Activated CD8-positive, alpha-beta T cell treated with anti-CD3 and anti-CD28 coated beads for 36 hours (primary cell): ENCODE data around the gene MAN2A1. TPM values are rescaled to one million over a fixed set of nuclear protein-coding genes. Genes with fewer than 3 reads are reported as not detected.
A peak's percentile ranks its signal among the peaks of the same experiment; 100 is the strongest.

ENCODE experiments used
- ATAC-seq: fragments of 200-7000 bp; cut with Tn5 transposase; one replicate; pipeline ENCODE4 v1.10.0; 2021; ENCODE audit warnings: mild to moderate bottlenecking, moderate library complexity
- CTCF ChIA-PET: fragments of 350-600 bp; sonication (Branson Sonifier 250); formaldehyde crosslinking; loops from one replicate; lab custom pipeline; 2021; ENCODE audit warnings: antibody characterized with exemption; lab: Charles Lee
- POLR2A ChIA-PET: fragments of 350-600 bp; sonication (Branson Sonifier 250); formaldehyde crosslinking; loops from one replicate; lab custom pipeline; 2021; ENCODE audit warnings: antibody characterized with exemption; lab: Charles Lee
- DNase-seq: peaks from one replicate; pipeline ENCODE4 v3.0.0-alpha.2; 2020
- H3K27ac Mint-ChIP-seq: one replicate; pipeline ENCODE4 v1.8.0; 2021; ENCODE audit warnings: mild to moderate bottlenecking, mixed read lengths
- H3K27me3 Mint-ChIP-seq: one replicate; pipeline ENCODE4 v1.8.0; 2021; ENCODE audit warnings: mixed read lengths
- H3K36me3 Mint-ChIP-seq: one replicate; pipeline ENCODE4 v1.8.0; 2021; ENCODE audit warnings: low read depth, mixed read lengths
- H3K4me1 Mint-ChIP-seq: one replicate; pipeline ENCODE4 v1.8.0; 2021; ENCODE audit warnings: low read depth, mixed read lengths
- H3K4me3 Mint-ChIP-seq: one replicate; pipeline ENCODE4 v1.8.0; 2021; ENCODE audit warnings: mild to moderate bottlenecking, moderate library complexity, mixed read lengths
- H3K9me3 Mint-ChIP-seq: one replicate; pipeline ENCODE4 v1.8.0; 2021; ENCODE audit warnings: mixed read lengths
- intact Hi-C: fragments of 100-400 bp; cut with micrococcal nuclease; formaldehyde crosslinking; loops from one replicate; pipeline ENCODE4 v1.10.0; 2022
- total RNA-seq, 2 experiments: library from RNA; stranded (reverse); gene quantifications; one replicate each; pipeline ENCODE4 v1.2.3, GENCODE V29; 2021
- TF ChIP-seq, protein P1 (sequence below): fragments of 200-600 bp; IDR thresholded peaks from one replicate; pipeline ENCODE4 v1.8.0; 2022; ENCODE audit warnings: antibody characterized with exemption, mild to moderate bottlenecking

MAN2A1 gene
- total RNA-seq, 2 experiments from 2014 or later = 29.9 to 30.6 TPM

DNA sequence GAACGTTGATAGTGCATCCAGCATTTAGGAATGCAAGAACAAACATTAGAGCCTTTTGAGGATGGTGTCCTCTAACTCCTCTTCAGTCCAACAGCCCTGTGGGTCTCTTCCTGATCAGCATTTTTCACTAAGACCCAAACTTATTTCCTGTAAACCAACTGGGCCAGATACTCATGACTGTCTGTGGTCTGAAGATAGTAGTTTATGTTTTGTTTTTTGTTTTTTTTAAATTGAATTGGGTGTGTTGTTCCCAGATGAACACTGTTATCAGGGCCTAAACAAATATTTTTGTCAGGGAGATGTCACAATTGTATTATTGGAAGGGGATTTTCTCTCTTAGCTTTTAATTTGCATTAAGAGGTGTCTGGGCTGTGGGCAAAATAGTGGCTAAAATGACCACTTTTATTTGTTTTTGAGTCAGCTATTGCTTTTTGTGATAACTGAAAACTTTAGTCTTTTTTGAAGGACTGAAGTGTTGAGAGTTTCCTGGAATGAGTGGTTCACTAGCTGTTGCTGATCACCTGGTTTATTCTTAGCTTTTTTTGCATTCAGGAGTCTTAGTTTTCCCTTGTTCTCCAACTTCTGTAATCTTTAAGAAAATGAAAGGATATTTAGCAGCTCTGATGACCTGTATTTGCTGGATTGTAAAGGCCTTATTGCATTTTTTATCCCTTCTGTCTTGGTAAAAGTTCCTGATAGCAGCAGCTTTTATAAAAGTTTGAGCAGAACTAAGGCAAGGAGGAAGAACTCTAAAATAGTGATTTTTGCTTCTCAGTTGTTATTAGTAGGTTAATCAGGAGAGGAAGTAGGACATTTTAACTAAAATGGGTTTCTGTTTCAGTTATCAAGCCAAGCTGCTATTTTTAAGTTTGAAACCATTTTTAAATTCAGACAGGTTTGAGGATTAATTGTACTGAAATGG lies 5.5 kb downstream of the MAN2A1 start:
- no peaks in the 10 kb centered on the region for H3K27me3 Mint-ChIP-seq
- ChIA-PET CTCF (interaction anchor here (1.4 kb wide), 1 partner anchor 359 kb away, joined by 3 read pairs; no protein-coding TSS in a partner anchor), POLR2A (interaction anchor here (1.5 kb wide), 1 partner anchor 16 kb away, joined by 5 read pairs; no protein-coding TSS in a partner anchor)
- H3K27ac Mint-ChIP-seq = peak overlapping the region; percentile 80
- H3K9me3 Mint-ChIP-seq = no peaks in the 10 kb centered on the region
- peak; percentile 27 for DNase-seq
- no peak for ATAC-seq
- intact Hi-C loops = loop anchor here (10.0 kb wide), 2 partner anchors 290 to 360 kb away; partner anchors contain the start of gene PJA2
- H3K4me1 Mint-ChIP-seq = peaks cover 83% of the 10 kb centered on the region
- H3K4me3 Mint-ChIP-seq = peak overlapping the region; percentile 33
- TF ChIP-seq, protein P1, sequence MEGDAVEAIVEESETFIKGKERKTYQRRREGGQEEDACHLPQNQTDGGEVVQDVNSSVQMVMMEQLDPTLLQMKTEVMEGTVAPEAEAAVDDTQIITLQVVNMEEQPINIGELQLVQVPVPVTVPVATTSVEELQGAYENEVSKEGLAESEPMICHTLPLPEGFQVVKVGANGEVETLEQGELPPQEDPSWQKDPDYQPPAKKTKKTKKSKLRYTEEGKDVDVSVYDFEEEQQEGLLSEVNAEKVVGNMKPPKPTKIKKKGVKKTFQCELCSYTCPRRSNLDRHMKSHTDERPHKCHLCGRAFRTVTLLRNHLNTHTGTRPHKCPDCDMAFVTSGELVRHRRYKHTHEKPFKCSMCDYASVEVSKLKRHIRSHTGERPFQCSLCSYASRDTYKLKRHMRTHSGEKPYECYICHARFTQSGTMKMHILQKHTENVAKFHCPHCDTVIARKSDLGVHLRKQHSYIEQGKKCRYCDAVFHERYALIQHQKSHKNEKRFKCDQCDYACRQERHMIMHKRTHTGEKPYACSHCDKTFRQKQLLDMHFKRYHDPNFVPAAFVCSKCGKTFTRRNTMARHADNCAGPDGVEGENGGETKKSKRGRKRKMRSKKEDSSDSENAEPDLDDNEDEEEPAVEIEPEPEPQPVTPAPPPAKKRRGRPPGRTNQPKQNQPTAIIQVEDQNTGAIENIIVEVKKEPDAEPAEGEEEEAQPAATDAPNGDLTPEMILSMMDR = no peak
- H3K36me3 Mint-ChIP-seq = peaks cover 28% of the 10 kb centered on the region

DNA sequence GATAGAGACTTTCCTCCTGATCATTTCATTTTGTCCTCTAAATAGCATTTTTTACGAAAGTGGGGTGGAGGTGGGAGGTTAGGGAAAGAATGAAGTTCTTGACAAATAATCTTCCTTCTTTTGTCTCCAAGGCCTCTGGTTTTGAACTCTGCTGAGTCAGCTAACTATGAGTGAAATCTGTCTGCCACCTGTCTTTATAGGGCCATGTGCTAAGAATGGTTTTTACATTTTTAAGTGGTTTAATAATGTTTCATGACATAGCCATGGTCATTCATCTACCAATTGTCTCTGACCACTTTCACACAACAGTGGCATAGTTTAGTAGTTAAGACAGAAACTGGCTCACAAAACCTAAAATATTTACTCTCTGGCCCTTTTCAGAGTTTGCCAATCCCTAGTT lies 7.6 kb downstream of the MAN2A1 start:
- TF ChIP-seq, protein P1 = no peak
- Mint-ChIP-seq H3K27me3 (no peaks in the 10 kb centered on the region), H3K4me1 (peaks cover 94% of the 10 kb centered on the region), H3K4me3 (no peak overlapping the region), H3K27ac (no peak overlapping the region), H3K9me3 (no peaks in the 10 kb centered on the region), H3K36me3 (peaks cover 27% of the 10 kb centered on the region)
- CTCF ChIA-PET = interaction anchor here (1.2 kb wide), 1 partner anchor 9 kb away, joined by 5 read pairs; no protein-coding TSS in a partner anchor
- ATAC-seq = no peak
- no peak for DNase-seq
- POLR2A ChIA-PET = interaction anchor here (0.7 kb wide), 1 partner anchor 23 kb away, joined by 3 read pairs; no protein-coding TSS in a partner anchor
- intact Hi-C loops = loop anchor here (10.0 kb wide), 2 partner anchors 293 to 357 kb away; partner anchors contain the start of gene PJA2

DNA sequence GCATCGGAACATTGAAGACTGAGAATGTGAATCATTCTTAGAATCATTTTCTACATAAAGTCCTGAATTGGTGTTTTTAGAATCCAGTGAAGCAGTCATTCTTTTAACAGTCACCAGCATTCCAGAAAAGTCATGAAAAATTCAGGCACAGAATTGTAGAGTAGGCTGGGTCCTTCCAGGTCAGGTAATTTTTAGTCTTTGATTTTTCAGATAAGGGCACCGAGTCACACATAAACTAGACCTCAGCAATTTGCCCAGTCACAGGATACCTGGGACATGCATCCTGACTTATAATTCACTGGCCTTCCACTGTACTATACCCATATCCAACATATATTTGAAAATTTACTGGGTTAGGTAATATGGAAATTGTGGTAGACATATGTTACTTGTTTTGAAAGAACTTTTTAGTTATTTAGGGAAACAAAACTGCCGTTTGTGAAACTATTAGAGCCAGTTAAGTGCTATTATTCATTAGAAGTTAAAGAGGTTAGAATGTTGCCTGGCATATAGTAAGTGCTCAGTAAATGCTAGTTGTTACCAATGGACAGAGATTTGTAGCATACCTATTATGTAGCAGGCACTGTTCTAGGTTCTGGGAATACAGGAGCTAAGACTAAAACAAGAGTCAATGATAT lies 10.9 kb downstream of the MAN2A1 start:
- TF ChIP-seq, protein P1 = no peak
- intact Hi-C loops = no loop called here
- H3K36me3 Mint-ChIP-seq = peaks cover 21% of the 10 kb centered on the region
- peaks cover 84% of the 10 kb centered on the region for H3K4me1 Mint-ChIP-seq
- no peak for ATAC-seq
- no peak for DNase-seq
- no peak overlapping the region for H3K27ac Mint-ChIP-seq
- H3K9me3 Mint-ChIP-seq = no peaks in the 10 kb centered on the region
- no peaks in the 10 kb centered on the region for H3K27me3 Mint-ChIP-seq
- ChIA-PET POLR2A (no interaction called here), CTCF (interaction anchor here (1.0 to 1.9 kb wide), 3 partner anchors 7 to 159 kb away, joined by 3 to 6 read pairs (median 4); no protein-coding TSS in a partner anchor)
- no peak overlapping the region for H3K4me3 Mint-ChIP-seq

DNA sequence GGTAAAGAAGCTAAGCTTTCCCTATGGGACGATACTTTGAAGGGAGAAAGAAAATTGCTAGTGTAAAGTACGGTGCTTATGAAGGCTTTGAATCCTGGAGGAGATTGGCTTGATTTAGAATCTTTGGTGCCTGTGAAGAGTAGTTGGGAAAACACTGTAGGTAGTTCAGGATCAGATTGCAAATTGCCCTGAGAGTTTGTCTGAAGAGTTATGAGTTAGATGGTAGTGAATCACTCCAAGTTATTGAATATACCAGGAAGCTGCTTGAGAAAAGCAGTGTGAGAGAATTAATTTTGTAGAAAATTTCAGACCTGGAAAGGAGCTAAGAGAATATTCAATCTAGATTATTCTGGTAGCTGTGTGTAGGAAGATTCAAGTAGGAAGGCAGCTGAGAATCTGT lies 11.5 kb downstream of the MAN2A1 start:
- peaks cover 26% of the 10 kb centered on the region for H3K36me3 Mint-ChIP-seq
- ATAC-seq (no peak), DNase-seq (no peak)
- no peaks in the 10 kb centered on the region for H3K9me3 Mint-ChIP-seq
- H3K27me3 Mint-ChIP-seq = no peaks in the 10 kb centered on the region
- ChIA-PET POLR2A (interaction anchor here (1.4 kb wide), 1 partner anchor 12 kb away, joined by 6 read pairs; the partner anchor contains the start of gene MAN2A1), CTCF (interaction anchor here (1.0 to 1.9 kb wide), 4 partner anchors 8 to 158 kb away, joined by 3 to 6 read pairs (median 4); no protein-coding TSS in a partner anchor)
- intact Hi-C loops = no loop called here
- peaks cover 87% of the 10 kb centered on the region for H3K4me1 Mint-ChIP-seq
- TF ChIP-seq, protein P1 = no peak
- H3K27ac Mint-ChIP-seq = no peak overlapping the region
- no peak overlapping the region for H3K4me3 Mint-ChIP-seq
